Measurements from ENCODE around the gene NUDT22.
"Not testable (repeated sequence)": the region's sequence is repeated elsewhere in the genome, so short reads cannot be mapped to it uniquely, and the experiment has no call there.

NUDT22 gene

GRCh38 chr11:64243236-64243854 is 17.3 kb downstream of the NUDT22 start:
- DNase-seq (ENCODE audit: low read depth) = no peak

GRCh38 chr11:64244107-64244506 is 18.0 kb downstream of the NUDT22 start:
- no peak for DNase-seq (ENCODE audit: low read depth)

GRCh38 chr11:64244966-64245365 is 18.9 kb downstream of the NUDT22 start:
- no peak for DNase-seq (ENCODE audit: low read depth)

GRCh38 chr11:64245401-64245796 is 19.3 kb downstream of the NUDT22 start:
- DNase-seq (ENCODE audit: low read depth) = peak; percentile 39

GRCh38 chr11:64245797-64246620 is 19.9 kb downstream of the NUDT22 start:
- peak; percentile 68 for DNase-seq (ENCODE audit: low read depth)

- not testable (repeated sequence) for DNase-seq (ENCODE audit: low read depth)
Measured at GRCh38 chr11:64246621-64246870, 20.5 kb downstream of the NUDT22 start.

GRCh38 chr11:64246871-64247728 is 21.0 kb downstream of the NUDT22 start, which contains the start of gene PPP1R14B:
Gene PPP1R14B, minus strand, starts transcription at chr11:64246943. Its CDS starts 270 bp downstream, at chr11:64246673.
- DNase-seq (ENCODE audit: low read depth) = peak; percentile 81

- DNase-seq (ENCODE audit: low read depth) = no peak
Measured at GRCh38 chr11:64247729-64248531, 21.9 kb downstream of the NUDT22 start.

GRCh38 chr11:64248578-64248977 is 22.5 kb downstream of the NUDT22 start:
- DNase-seq (ENCODE audit: low read depth) = no peak

GRCh38 chr11:64249038-64249437 is 23.0 kb downstream of the NUDT22 start:
- DNase-seq (ENCODE audit: low read depth) = no peak

GRCh38 chr11:64249563-64250414 is 23.7 kb downstream of the NUDT22 start:
- DNase-seq (ENCODE audit: low read depth) = no peak

GRCh38 chr11:64250415-64251015 is 24.4 kb downstream of the NUDT22 start:
- no peak for DNase-seq (ENCODE audit: low read depth)

GRCh38 chr11:64251016-64251752 is 25.1 kb downstream of the NUDT22 start, which contains the start of gene PLCB3:
Gene PLCB3, plus strand, starts transcription at chr11:64251530. Its CDS starts 120 bp downstream, at chr11:64251650.
- DNase-seq (ENCODE audit: low read depth) = peak; percentile 51

GRCh38 chr11:64251753-64252002 is 25.6 kb downstream of the NUDT22 start:
- no peak for DNase-seq (ENCODE audit: low read depth)

GRCh38 chr11:64252003-64252872 is 26.2 kb downstream of the NUDT22 start:
- no peak for DNase-seq (ENCODE audit: low read depth)

- DNase-seq (ENCODE audit: low read depth) = no peak
Measured at GRCh38 chr11:64253043-64253442, 27.0 kb downstream of the NUDT22 start.

GRCh38 chr11:64253481-64253880 is 27.4 kb downstream of the NUDT22 start:
- no peak for DNase-seq (ENCODE audit: low read depth)

GRCh38 chr11:64254326-64254725 is 28.3 kb downstream of the NUDT22 start:
- no peak for DNase-seq (ENCODE audit: low read depth)

Data from activated gamma-delta T cell treated with anti-CD3 and anti-CD28 coated beads, Interleukin-2, amount 50 U/mL, for 16 hours (primary cell).